Measurements from ENCODE around the gene YAE1.

YAE1 gene

DNA sequence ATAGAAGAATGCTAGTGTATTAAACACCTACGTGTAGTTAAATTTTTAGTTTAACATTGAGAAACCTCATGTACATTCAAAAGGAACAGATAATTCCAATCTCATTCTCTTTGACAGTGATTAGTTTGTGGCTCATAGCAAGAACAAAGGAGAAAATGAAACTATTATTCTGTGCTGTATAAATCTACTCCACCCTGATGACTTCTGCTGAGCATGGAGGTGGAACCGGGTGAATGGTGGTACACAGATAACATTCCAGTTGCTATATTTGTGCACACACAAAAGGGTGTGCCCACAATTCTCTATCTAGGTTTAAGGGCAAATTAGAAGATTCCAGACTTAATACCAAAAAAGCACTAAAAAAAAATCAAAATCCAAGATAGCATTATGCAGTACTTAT lies 40.1 kb downstream of the YAE1 start:
- FAIRE-seq: no peak
- DNase-seq (ENCODE audit: insufficient read length, low spot score): no peak

DNA sequence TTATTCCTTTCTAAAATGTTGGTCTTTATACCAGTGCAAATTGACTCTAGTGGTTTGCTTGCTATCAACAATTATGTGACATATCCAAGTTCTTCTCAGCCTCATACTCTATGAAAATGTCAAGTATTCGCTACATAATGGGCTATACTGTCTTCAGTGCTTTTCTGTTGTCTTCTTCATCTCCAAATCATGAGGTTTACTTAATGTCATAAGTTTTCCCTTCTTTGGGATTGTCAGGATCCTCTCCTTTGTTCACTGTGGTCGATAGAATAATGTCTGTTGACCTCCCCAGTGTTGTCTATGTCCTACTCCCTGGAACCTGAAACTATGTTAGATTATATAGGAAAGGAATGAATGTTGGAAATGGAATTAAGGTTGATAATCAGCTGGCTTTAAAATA lies 40.7 kb downstream of the YAE1 start:
- DNase-seq (ENCODE audit: insufficient read length, low spot score): no peak

DNA sequence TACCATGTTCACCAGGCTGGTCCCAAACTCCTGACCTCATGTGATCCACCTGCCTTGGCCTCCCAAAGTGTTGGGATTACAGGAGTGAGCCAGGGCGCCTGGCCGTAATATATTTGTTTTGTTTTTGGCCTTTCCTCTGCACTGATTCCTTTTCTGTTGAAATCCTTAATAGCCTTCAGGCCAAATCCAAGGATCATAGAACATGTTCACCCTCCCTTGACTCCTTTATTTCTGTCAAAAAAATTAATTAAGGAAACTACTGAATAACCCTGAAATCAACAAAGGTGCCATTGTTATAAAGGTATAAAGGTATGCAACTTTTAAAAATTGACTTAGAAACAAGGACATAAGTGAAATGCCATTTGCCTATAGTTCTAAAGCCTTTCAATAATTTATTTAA lies 41.7 kb downstream of the YAE1 start:
- no peak for FAIRE-seq

More for the DNA sequence above, 40.7 kb downstream of the YAE1 start:
- FAIRE-seq: no peak

DNA sequence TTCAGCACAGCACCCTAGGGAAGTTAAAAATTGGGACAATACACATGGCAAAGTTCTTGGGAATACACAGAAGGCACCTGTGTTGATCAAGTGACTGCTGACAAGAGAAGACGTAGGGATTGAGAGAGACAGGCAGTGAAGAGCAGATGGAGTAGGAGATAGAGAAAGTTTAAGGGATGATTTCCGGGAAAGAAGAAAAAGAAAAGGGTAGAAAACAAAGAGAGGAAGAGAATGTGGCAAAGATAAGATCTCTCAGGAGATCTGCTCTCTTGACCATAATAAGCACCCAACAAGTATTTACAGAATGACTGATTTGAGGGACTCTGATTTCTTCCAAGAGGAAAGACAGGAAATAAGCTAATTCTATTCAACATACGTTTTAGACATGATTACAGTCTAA lies 42.1 kb downstream of the YAE1 start:
- FAIRE-seq (no peak), DNase-seq (ENCODE audit: insufficient read length, low spot score) (no peak)

More for the DNA sequence above, 41.7 kb downstream of the YAE1 start:
- DNase-seq (ENCODE audit: insufficient read length, low spot score): no peak

DNA sequence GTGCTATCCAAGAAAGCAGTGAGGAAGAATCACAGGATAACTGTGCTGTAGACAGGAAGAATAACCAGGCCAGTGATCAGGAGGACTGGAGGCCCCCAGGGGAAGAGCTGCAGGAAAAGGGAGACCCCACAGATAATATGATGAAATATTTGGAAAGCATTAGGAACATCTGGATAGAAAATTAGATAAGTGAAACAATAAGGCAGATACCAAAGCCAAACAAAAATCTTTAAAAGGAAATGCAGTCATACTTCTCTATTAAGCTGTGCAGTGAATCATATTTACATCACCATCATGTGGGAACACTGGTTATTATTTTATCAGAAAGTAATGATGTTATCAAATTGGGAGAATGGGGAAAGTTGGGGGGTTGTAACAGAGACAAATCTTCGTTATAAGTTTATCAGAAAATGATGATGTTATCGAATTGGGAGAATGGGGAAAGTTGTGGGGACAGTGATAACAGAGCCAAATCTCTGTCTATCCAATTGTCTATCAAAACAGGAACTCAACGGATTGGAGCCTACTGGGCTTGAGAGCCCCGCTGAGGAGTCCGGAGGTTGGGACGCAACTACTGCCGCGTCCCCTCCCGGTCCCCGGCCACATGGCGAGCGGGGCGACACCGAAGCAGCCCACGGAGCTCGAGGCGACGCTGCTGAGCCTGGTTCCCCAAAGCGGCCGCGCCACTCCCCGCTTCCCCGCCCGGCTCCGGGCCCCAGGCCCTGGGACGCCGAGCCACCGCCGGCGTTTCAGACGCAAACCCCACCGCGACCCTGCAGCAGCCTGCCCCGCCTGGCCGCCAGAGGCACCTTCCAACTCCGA lies 43.1 kb downstream of the YAE1 start:
- DNase-seq (ENCODE audit: insufficient read length, low spot score): no peak
- no peak for FAIRE-seq

DNA sequence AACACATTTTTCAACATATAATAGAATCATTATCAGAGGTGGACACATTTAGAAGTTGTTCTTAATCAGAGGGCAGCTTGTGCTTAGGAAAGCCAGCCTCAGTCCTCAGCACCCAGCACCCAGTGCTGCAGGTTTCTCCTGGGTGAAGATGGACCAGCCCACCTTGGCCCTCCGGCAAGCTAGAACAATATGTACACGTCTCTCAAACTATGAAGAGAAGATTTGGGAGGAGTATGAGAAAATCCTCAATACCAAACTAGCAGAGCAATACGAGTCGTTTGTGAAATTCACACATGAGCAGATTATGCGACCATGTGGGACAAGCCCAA lies 43.7 kb downstream of the YAE1 start:
- FAIRE-seq (peak; percentile 16), DNase-seq (ENCODE audit: insufficient read length, low spot score) (no peak)

DNA sequence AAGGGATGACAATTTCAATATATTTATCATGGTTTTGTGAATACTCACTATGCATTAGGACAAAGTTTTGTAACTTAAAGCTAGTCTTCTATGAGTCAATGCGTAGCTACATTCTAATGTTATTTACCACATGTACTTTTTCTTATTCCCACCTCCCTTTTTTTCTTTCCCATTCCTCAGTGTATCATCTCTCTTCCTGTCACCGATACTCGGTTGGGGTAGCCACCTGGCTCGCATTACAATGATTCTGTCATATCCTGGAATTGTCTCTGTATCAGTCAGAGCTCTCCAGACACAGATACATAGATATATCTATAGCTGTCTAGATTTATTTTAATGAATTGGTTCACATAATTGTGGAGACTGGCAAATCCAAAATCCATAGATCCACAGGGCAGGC lies 47.4 kb downstream of the YAE1 start:
- FAIRE-seq: no peak
- DNase-seq (ENCODE audit: insufficient read length, low spot score): no peak

DNA sequence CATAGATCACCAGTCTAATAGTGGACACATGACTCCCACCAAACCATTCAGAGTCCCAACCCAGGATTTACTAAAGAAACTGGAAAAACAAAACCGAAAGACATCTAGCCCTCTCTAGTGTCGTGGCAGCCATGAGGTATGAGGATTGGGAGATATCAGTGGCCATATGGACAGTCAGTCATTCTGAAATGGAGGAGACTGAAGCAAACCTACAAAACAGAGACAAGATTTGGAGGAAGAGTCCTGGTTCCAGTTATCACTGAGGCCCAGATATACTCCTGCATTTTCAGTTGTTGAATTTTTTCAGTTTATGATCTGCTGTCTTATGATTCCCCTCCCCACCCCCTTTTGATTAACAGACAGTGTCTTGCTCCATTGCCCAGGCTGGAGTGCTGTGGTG lies 48.1 kb downstream of the YAE1 start:
- no peak for DNase-seq (ENCODE audit: insufficient read length, low spot score)
- FAIRE-seq: no peak

DNA sequence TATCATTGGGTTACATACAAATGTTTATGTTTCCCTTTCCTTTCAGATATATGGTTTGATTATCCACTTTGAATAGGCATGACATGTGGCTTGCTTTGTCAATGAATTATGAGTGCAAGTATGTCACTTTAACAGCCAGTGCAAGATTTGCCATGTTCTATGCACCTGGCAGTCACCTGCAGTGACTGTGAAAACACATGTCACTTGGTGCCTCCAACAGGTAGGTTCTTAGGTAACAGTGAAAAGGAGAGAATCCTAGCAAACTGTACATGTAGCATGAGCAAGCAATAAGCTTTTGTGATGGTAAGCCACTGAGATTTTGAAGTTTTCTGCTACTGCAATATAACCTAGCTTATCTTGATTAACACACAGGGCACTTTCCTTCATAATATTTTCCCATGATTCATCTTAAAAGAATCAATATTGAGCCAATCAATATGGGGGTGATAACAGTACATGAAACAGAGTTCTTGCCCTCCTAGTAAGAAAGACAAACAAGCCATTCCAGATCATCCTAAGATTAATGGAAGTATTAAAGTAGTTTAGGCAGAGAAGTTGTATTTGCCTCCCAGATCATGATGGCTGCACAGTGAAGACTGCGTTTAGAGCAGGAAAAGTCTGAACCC lies 49.3 kb downstream of the YAE1 start:
- FAIRE-seq (no peak), DNase-seq (ENCODE audit: insufficient read length, low spot score) (no peak)

DNA sequence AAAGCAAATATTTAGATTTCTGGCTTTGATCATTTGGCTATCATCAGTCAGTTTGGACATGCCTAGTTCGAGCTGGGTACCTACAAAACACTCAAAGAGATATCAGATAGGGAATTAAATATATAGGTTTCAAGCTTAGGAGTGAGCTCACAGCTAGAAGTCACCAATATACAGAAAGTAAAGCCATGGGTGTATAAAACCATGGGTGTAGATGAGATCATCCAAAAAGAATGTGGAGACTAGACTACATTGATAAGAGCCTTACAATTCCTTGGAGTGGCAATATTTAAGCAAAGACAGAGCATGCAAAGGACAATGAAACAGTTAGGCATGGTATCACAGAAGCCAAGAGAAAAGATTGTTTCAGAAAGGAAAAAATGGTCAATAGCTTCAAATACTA lies 49.9 kb downstream of the YAE1 start:
- no peak for FAIRE-seq
- no peak for DNase-seq (ENCODE audit: insufficient read length, low spot score)

DNA sequence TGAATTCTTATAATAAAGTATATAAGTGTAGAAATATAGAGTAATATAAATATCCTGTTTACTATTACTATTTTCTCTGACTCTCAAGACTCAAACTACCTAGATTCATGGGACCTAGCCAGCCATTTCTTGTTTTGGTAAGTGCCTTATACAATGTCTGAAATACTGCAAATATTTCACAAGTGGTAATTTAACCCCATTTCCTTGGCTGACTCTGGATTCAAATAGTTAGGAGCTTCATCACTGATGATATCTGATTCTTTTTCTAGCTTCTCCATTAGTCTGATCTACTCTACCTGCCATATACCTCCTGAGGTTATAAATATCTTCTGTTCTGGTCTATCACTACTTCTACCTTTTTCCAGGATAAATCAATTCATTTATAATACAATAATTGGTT lies 50.8 kb downstream of the YAE1 start:
- no peak for DNase-seq (ENCODE audit: insufficient read length, low spot score)
- no peak for FAIRE-seq

DNA sequence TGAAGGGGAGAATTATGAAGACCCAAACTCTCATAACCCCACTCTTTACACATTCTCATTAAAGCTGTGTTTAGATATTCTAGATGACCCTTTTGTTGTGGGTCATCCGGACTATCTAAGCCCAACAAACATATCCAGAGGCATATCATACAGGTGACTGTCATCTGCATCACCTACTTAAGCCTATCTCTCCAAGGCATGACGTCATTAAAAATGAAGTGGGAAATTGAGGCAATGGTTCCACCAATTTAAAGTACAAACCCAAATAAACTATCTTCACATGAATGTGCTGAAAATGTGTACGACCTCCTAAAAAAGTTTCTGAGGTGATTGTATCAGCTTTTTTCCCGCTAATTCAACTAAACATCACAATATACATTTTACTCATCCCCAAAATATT lies 52.7 kb downstream of the YAE1 start:
- DNase-seq (ENCODE audit: insufficient read length, low spot score) (no peak), FAIRE-seq (no peak)

DNA sequence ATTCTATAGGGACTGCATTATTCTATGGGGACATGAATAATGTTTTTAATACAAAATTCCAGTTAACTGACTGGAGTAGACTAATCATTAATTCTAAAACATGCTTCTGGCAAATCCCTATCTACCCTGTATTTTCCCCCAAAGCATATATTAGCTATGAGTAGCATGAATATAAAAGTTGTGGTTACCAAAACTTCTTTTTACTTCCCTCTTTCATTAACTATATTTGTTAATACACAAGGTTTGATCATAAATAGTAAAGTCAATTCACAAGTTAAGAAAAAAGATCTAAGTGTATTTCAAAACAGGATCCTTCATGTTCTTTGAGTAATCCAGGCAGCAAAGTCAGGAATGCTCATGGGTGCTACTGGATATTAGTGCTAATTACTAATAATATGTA lies 54.3 kb downstream of the YAE1 start:
- DNase-seq (ENCODE audit: insufficient read length, low spot score) (no peak), FAIRE-seq (no peak)

DNA sequence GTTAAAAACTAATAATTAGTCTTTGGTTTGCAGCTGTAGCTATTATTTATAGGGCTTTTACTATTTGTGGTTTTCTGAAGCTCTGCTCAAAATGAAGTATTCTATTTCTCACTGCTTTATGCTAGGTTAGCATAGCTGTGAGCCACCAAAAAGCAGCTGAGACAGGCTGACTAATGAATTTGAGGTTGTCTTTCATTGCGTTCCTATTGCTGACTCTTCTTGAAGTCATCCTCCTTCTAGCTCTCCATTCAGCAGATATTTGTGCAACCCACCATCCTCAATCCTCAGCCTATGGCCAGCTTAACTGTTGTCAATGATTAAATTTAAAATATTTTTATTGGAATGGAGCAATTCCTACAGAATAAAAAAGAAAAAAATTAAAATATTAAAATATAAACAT lies 55.1 kb downstream of the YAE1 start:
- DNase-seq (ENCODE audit: insufficient read length, low spot score) (no peak), FAIRE-seq (no peak)

DNA sequence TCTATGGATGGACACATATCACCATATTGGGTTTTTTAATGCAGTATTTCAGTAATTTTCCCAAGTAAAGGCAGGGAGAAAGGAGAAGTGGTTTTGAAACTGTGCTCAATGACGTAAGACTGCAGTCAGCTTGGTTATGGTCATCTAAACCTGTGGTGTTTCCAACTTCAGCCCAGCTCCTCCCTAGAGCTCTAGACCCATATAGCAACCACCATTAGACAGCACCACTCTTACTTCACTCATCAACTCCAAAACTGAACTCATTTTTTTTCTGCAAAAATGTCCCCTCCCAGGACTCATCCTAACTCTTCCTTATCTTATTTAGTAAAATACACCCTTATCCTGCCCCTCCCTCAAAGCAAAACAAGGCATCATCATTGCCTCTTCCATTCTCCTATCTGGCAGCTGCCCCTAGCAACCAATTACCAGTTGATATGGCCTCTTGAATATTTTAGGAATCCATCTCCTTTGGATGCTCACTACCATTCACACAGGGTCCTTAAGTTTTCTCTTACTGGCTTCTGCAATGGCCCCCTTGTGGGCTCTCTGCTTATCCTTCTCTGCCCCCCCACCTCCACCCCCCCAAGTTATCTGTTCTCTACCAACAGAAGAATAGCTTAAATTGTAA lies 55.7 kb downstream of the YAE1 start:
- FAIRE-seq (no peak), DNase-seq (ENCODE audit: insufficient read length, low spot score) (no peak)

Measured in HTR-8/SVneo (cell line).